NCI-H226 (cell line): Measurements from ENCODE around the gene RTL10.

Experiments used
- DNase-seq: peaks from one replicate; pipeline ENCODE4 v3.0.0-alpha.2; 2015

Gene RTL10

GRCh38 chr22:19821523-19822300 lies 33.0 kb downstream of the RTL10 start:
- DNase-seq: no peak

GRCh38 chr22:19820880-19821522 lies 33.7 kb downstream of the RTL10 start:
- DNase-seq: no peak

GRCh38 chr22:19819911-19820879 lies 34.5 kb downstream of the RTL10 start:
- DNase-seq: no peak

GRCh38 chr22:19819208-19819910 lies 35.3 kb downstream of the RTL10 start:
- DNase-seq: no peak

GRCh38 chr22:19818324-19819207 lies 36.1 kb downstream of the RTL10 start:
- no peak for DNase-seq

GRCh38 chr22:19816372-19817119 lies 38.1 kb downstream of the RTL10 start:
- no peak for DNase-seq

- DNase-seq: no peak
Measured at GRCh38 chr22:19815823-19816290, 38.8 kb downstream of the RTL10 start.

- DNase-seq: peak; percentile 5
Measured at GRCh38 chr22:19815093-19815822, 39.4 kb downstream of the RTL10 start.

GRCh38 chr22:19814428-19814827 lies 40.2 kb downstream of the RTL10 start:
- no peak for DNase-seq

- no peak for DNase-seq
Measured at GRCh38 chr22:19812910-19813309, 41.8 kb downstream of the RTL10 start.

GRCh38 chr22:19811811-19812771 lies 42.6 kb downstream of the RTL10 start:
- no peak for DNase-seq

- no peak for DNase-seq
Measured at GRCh38 chr22:19811211-19811621, 43.5 kb downstream of the RTL10 start.

GRCh38 chr22:19810381-19811201 lies 44.1 kb downstream of the RTL10 start:
- peak; percentile 67 for DNase-seq

GRCh38 chr22:19809741-19810140 lies 44.9 kb downstream of the RTL10 start:
- DNase-seq: no peak

- no peak for DNase-seq
Measured at GRCh38 chr22:19808873-19809478, 45.7 kb downstream of the RTL10 start.

- DNase-seq: no peak
Measured at GRCh38 chr22:19807914-19808872, 46.5 kb downstream of the RTL10 start.
